GM12874 (cell line): Measurements from ENCODE around the gene MAGEA3.
"Not testable (repeated sequence)": the region's sequence is repeated elsewhere in the genome, so short reads cannot be mapped to it uniquely, and the experiment has no call there.

Experiments
- CTCF ChIP-seq: IDR thresholded peaks from 2 replicates; pipeline ENCODE4 v1.5.1; 2011; ENCODE audit warnings: low read depth, mild to moderate bottlenecking, control low read depth, low read length, moderate library complexity; ENCODE audit not compliant: insufficient read depth

MAGEA3 gene

GRCh38 chrX:152674135-152674534 is 24.5 kb upstream of the MAGEA3 start:
- no peak for TF ChIP-seq CTCF

GRCh38 chrX:152709173-152709572 is 10.6 kb downstream of the MAGEA3 start, which contains the start of gene CSAG2:
TSS of gene CSAG2 (minus strand) at chrX:152709273. CDS start at chrX:152709112, 161 bp downstream.
- not testable (repeated sequence) for TF ChIP-seq CTCF

GRCh38 chrX:152713815-152714787 is 15.5 kb downstream of the MAGEA3 start, which contains the start of gene MAGEA2B:
TSS of gene MAGEA2B (plus strand) at chrX:152714628. CDS start at chrX:152717107, 2,479 bp downstream.
- not testable (repeated sequence) for TF ChIP-seq CTCF

GRCh38 chrX:152725409-152725808 is 26.8 kb downstream of the MAGEA3 start:
- no peak for TF ChIP-seq CTCF

GRCh38 chrX:152733261-152733975 is 34.8 kb downstream of the MAGEA3 start, which contains the start of the genes CSAG1 and MAGEA12:
TSS of gene CSAG1 (minus strand) at chrX:152733721. CDS start at chrX:152732460, 1,261 bp downstream.
TSS of gene MAGEA12 (plus strand) at chrX:152733757. CDS start at chrX:152736162, 2,405 bp downstream.
- no peak for TF ChIP-seq CTCF

- no peak for TF ChIP-seq CTCF
Observed at GRCh38 chrX:152735101-152735500, 36.5 kb downstream of the MAGEA3 start.
